ENCODE measurements around the gene SPACA7.

The SPACA7 gene

GRCh38 chr13:112346173-112346898 lies 29.8 kb upstream of the SPACA7 start:
- H3K9me3 ChIP-seq: no peaks in the 10 kb centered on the region
- no peak overlapping the region for H3K4me3 ChIP-seq (ENCODE audit: low read depth in 1 of 2, low read length in 1 of 2)
- H3K4me1 ChIP-seq (ENCODE audit: control insufficient read depth in 1 of 2, insufficient read depth in 1 of 2, low read depth in 1 of 2, low read length in 1 of 2): no peaks in the 10 kb centered on the region
- H3K36me3 ChIP-seq: no peaks in the 10 kb centered on the region
- peaks cover 65% of the 10 kb centered on the region for H3K27me3 ChIP-seq
- no peak for TF ChIP-seq CTCF (IDR thresholded peaks at IDR 0.05)
- H3K27ac ChIP-seq: no peak overlapping the region

- H3K36me3 ChIP-seq: no peaks in the 10 kb centered on the region
- H3K27ac ChIP-seq: no peak overlapping the region
- peaks cover 65% of the 10 kb centered on the region for H3K27me3 ChIP-seq
- H3K4me1 ChIP-seq (ENCODE audit: control insufficient read depth in 1 of 2, insufficient read depth in 1 of 2, low read depth in 1 of 2, low read length in 1 of 2): no peaks in the 10 kb centered on the region
- no peak for TF ChIP-seq CTCF (IDR thresholded peaks at IDR 0.05)
- H3K9me3 ChIP-seq: no peaks in the 10 kb centered on the region
- H3K4me3 ChIP-seq (ENCODE audit: low read depth in 1 of 2, low read length in 1 of 2): no peak overlapping the region
Measured at GRCh38 chr13:112346899-112347229, 29.3 kb upstream of the SPACA7 start.

- Histone ChIP-seq H3K36me3 (no peaks in the 10 kb centered on the region), H3K4me3 (ENCODE audit: low read depth in 1 of 2, low read length in 1 of 2) (no peak overlapping the region), H3K9me3 (no peaks in the 10 kb centered on the region), H3K27me3 (peaks cover 59% of the 10 kb centered on the region), H3K4me1 (ENCODE audit: control insufficient read depth in 1 of 2, insufficient read depth in 1 of 2, low read depth in 1 of 2, low read length in 1 of 2) (no peaks in the 10 kb centered on the region), H3K27ac (no peak overlapping the region)
- TF ChIP-seq CTCF (IDR thresholded peaks at IDR 0.05): no peak
Measured at GRCh38 chr13:112347986-112348385, 28.2 kb upstream of the SPACA7 start.

GRCh38 chr13:112348642-112349345 lies 27.4 kb upstream of the SPACA7 start:
- TF ChIP-seq CTCF (IDR thresholded peaks at IDR 0.05): no peak
- Histone ChIP-seq H3K27ac (no peak overlapping the region), H3K4me1 (ENCODE audit: control insufficient read depth in 1 of 2, insufficient read depth in 1 of 2, low read depth in 1 of 2, low read length in 1 of 2) (no peaks in the 10 kb centered on the region), H3K4me3 (ENCODE audit: low read depth in 1 of 2, low read length in 1 of 2) (no peak overlapping the region), H3K9me3 (no peaks in the 10 kb centered on the region), H3K27me3 (peaks cover 56% of the 10 kb centered on the region), H3K36me3 (no peaks in the 10 kb centered on the region)

- Histone ChIP-seq H3K27me3 (peaks cover 48% of the 10 kb centered on the region), H3K27ac (no peak overlapping the region), H3K9me3 (no peaks in the 10 kb centered on the region), H3K4me1 (ENCODE audit: control insufficient read depth in 1 of 2, insufficient read depth in 1 of 2, low read depth in 1 of 2, low read length in 1 of 2) (no peaks in the 10 kb centered on the region), H3K4me3 (ENCODE audit: low read depth in 1 of 2, low read length in 1 of 2) (no peak overlapping the region), H3K36me3 (no peaks in the 10 kb centered on the region)
- TF ChIP-seq CTCF (IDR thresholded peaks at IDR 0.05): no peak
Measured at GRCh38 chr13:112349681-112350080, 26.5 kb upstream of the SPACA7 start.
